HL-60 (cell line): ENCODE measurements around the gene ZNRF2.

Source experiments
- GABPA ChIP-seq: IDR thresholded peaks from 2 replicates; pipeline ENCODE4 v1.6.1; 2012; ENCODE audit warnings: low read depth
- POLR2AphosphoS5 ChIP-seq: IDR thresholded peaks from 2 replicates; pipeline ENCODE4 v1.6.1; 2012; ENCODE audit warnings: low read depth
- SPI1 ChIP-seq: IDR thresholded peaks from 2 replicates; pipeline ENCODE4 v1.6.1; 2012; ENCODE audit warnings: low read depth, mild to moderate bottlenecking, borderline replicate concordance
- TF ChIP-seq, protein P1 (sequence below): IDR thresholded peaks from one replicate; pipeline ENCODE4 v1.5.1; 2011; ENCODE audit warnings: low read length, control low read depth, inconsistent platforms; ENCODE audit not compliant: insufficient read depth

DNA sequence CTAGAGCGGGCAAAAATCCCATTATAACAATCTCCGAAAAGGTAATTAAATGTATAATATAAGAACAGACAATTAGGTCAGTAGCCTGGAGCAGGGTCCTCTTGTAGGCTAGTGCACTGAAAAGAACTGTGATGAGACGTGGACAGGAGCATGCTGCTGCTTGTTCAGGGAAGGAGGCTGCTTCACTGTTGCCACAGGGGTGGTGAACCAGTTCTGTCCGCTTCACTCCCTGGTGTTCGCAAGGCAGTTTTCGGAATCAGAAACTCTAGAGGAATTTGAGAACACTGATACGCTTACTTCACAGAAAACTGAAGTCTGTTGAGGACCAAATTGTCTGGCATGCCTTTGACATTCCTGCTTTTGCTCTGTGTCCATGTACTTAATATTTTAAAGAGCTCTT is 17.4 kb downstream of the ZNRF2 start:
- no peak for TF ChIP-seq SPI1
- TF ChIP-seq POLR2AphosphoS5: no peak
- TF ChIP-seq, protein P1, sequence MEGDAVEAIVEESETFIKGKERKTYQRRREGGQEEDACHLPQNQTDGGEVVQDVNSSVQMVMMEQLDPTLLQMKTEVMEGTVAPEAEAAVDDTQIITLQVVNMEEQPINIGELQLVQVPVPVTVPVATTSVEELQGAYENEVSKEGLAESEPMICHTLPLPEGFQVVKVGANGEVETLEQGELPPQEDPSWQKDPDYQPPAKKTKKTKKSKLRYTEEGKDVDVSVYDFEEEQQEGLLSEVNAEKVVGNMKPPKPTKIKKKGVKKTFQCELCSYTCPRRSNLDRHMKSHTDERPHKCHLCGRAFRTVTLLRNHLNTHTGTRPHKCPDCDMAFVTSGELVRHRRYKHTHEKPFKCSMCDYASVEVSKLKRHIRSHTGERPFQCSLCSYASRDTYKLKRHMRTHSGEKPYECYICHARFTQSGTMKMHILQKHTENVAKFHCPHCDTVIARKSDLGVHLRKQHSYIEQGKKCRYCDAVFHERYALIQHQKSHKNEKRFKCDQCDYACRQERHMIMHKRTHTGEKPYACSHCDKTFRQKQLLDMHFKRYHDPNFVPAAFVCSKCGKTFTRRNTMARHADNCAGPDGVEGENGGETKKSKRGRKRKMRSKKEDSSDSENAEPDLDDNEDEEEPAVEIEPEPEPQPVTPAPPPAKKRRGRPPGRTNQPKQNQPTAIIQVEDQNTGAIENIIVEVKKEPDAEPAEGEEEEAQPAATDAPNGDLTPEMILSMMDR: no peak
- no peak for TF ChIP-seq GABPA
